HEK293T (cell line): ENCODE results near the gene NKTR.

ENCODE experiments used
- CTCF ChIA-PET: fragments of 350-600 bp; formaldehyde crosslinking; extraction: SDS; loops from one replicate; lab custom pipeline; 2021; ENCODE audit warnings: antibody characterized with exemption, inconsistent platforms; lab: Yijun Ruan, JAX
- POLR2A ChIA-PET: fragments of 350-600 bp; formaldehyde crosslinking; extraction: SDS; loops from one replicate; lab custom pipeline; 2020; ENCODE audit warnings: antibody characterized with exemption, inconsistent platforms; lab: Yijun Ruan, JAX
- DNase-seq: peaks from one replicate; pipeline ENCODE4 v3.0.0; 2012; ENCODE audit warnings: mixed read lengths; ENCODE audit errors: extremely low spot score
- ARNT ChIP-seq: fragments of 450-650 bp; IDR thresholded peaks from 2 replicates; pipeline ENCODE4 v1.6.1; 2017; ENCODE audit warnings: mild to moderate bottlenecking
- BHLHE40 ChIP-seq: fragments of 450-650 bp; IDR thresholded peaks from 2 replicates; pipeline ENCODE4 v1.6.1; 2016; ENCODE audit warnings: mild to moderate bottlenecking, moderate library complexity, borderline replicate concordance
- CTBP1 ChIP-seq: fragments of 450-650 bp; IDR thresholded peaks from 2 replicates; pipeline ENCODE4 v1.6.1; 2016; ENCODE audit warnings: borderline replicate concordance
- ELF4 ChIP-seq: fragments of 450-650 bp; IDR thresholded peaks from 2 replicates; pipeline ENCODE4 v1.6.1; 2017; ENCODE audit warnings: antibody characterized with exemption
- FOXA1 ChIP-seq: fragments of 450-650 bp; IDR thresholded peaks from 2 replicates; pipeline ENCODE4 v1.6.1; 2016; ENCODE audit warnings: mild to moderate bottlenecking
- FOXK2 ChIP-seq: fragments of 450-650 bp; IDR thresholded peaks from 2 replicates; pipeline ENCODE4 v1.6.1; 2016; ENCODE audit warnings: mild to moderate bottlenecking
- FOXM1 ChIP-seq: fragments of 450-650 bp; IDR thresholded peaks from 2 replicates; pipeline ENCODE4 v1.6.1; 2017; ENCODE audit warnings: mild to moderate bottlenecking, borderline replicate concordance
- HDGF ChIP-seq: fragments of 450-650 bp; IDR thresholded peaks from 2 replicates; pipeline ENCODE4 v1.6.1; 2017; ENCODE audit warnings: antibody characterized with exemption, borderline replicate concordance
- L3MBTL2 ChIP-seq: fragments of 450-650 bp; conservative IDR thresholded peaks from 2 replicates; pipeline ENCODE4 v1.6.1; 2016; ENCODE audit warnings: mild to moderate bottlenecking
- LEF1 ChIP-seq: fragments of 450-650 bp; IDR thresholded peaks from 2 replicates; pipeline ENCODE4 v1.6.1; 2017; ENCODE audit warnings: mild to moderate bottlenecking, borderline replicate concordance
- NFRKB ChIP-seq: fragments of 450-650 bp; IDR thresholded peaks from 2 replicates; pipeline ENCODE4 v1.6.1; 2016; ENCODE audit warnings: mild to moderate bottlenecking, moderate library complexity
- PKNOX1 ChIP-seq: fragments of 450-650 bp; IDR thresholded peaks from 2 replicates; pipeline ENCODE4 v1.6.1; 2016
- SP1 ChIP-seq: fragments of 450-650 bp; IDR thresholded peaks from 2 replicates; pipeline ENCODE4 v1.6.1; 2017
- SUZ12 ChIP-seq: fragments of 450-650 bp; IDR thresholded peaks from 2 replicates; pipeline ENCODE4 v1.6.1; 2016; ENCODE audit warnings: mild to moderate bottlenecking
- TARDBP ChIP-seq: fragments of 450-650 bp; IDR thresholded peaks from 2 replicates; pipeline ENCODE4 v1.6.1; 2016
- ZNF384 ChIP-seq: fragments of 450-650 bp; IDR thresholded peaks from 2 replicates; pipeline ENCODE4 v1.6.1; 2016

NKTR gene

GRCh38 chr3:42647821-42648459 lies 47.5 kb downstream of the NKTR start:
- CTCF ChIA-PET = interaction anchor here (0.6 to 1.0 kb wide), 2 partner anchors 35 to 54 kb away, joined by 3 read pairs; no protein-coding TSS in a partner anchor
- TF ChIP-seq TARDBP (no peak), CTBP1 (no peak), ZNF384 (no peak), FOXA1 (no peak), SUZ12 (no peak), LEF1 (no peak), FOXK2 (no peak)
- POLR2A ChIA-PET = no interaction called here
- DNase-seq = no peak

- CTCF ChIA-PET = interaction anchor here (1.0 kb wide), 1 partner anchor 36 kb away, joined by 3 read pairs; no protein-coding TSS in a partner anchor
- no peak for TF ChIP-seq PKNOX1
- no peak for TF ChIP-seq BHLHE40
- no peak for TF ChIP-seq FOXM1
- POLR2A ChIA-PET = no interaction called here
- DNase-seq = no peak
Measured at GRCh38 chr3:42649006-42649405, 48.5 kb downstream of the NKTR start.

GRCh38 chr3:42649783-42650182 lies 49.3 kb downstream of the NKTR start:
- DNase-seq = no peak
- ChIA-PET CTCF (no interaction called here), POLR2A (interaction anchor here (0.7 to 1.4 kb wide), 2 partner anchors 49 to 181 kb away, joined by 3 to 5 read pairs; partner anchors contain the start of gene NKTR)
- TF ChIP-seq HDGF (no peak), LEF1 (no peak), ELF4 (no peak), FOXA1 (no peak), SP1 (no peak), L3MBTL2 (no peak), FOXM1 (no peak), PKNOX1 (no peak), CTBP1 (no peak), NFRKB (no peak), TARDBP (no peak), ARNT (no peak), SUZ12 (no peak), BHLHE40 (no peak), ZNF384 (no peak), FOXK2 (no peak)

- POLR2A ChIA-PET = interaction anchor here (0.9 to 3.5 kb wide), 2 partner anchors 51 to 61 kb away, joined by 3 to 13 read pairs; partner anchors contain the start of genes NKTR and SS18L2
- CTCF ChIA-PET = interaction anchor here (0.6 to 1.2 kb wide), 2 partner anchors 179 to 213 kb away, joined by 4 to 6 read pairs; no protein-coding TSS in a partner anchor
- TF ChIP-seq FOXM1 = no peak
- no peak for TF ChIP-seq FOXK2
- no peak for TF ChIP-seq FOXA1
- TF ChIP-seq TARDBP = no peak
- TF ChIP-seq ARNT = no peak
- DNase-seq = no peak
Measured at GRCh38 chr3:42651248-42652091, 51.0 kb downstream of the NKTR start.

- DNase-seq = no peak
- ChIA-PET CTCF (interaction anchor here (1.2 kb wide), 2 partner anchors 91 to 179 kb away, joined by 4 to 6 read pairs; no protein-coding TSS in a partner anchor), POLR2A (interaction anchor here (3.5 kb wide), 1 partner anchor 52 kb away, joined by 13 read pairs; the partner anchor contains the start of gene NKTR)
- no peak for TF ChIP-seq PKNOX1
- no peak for TF ChIP-seq LEF1
- TF ChIP-seq SP1 = no peak
- no peak for TF ChIP-seq HDGF
- no peak for TF ChIP-seq FOXM1
- TF ChIP-seq ELF4 = no peak
- TF ChIP-seq FOXK2 = no peak
- TF ChIP-seq TARDBP = no peak
- TF ChIP-seq FOXA1 = no peak
- no peak for TF ChIP-seq BHLHE40
- TF ChIP-seq NFRKB = no peak
Measured at GRCh38 chr3:42652251-42652610, 51.7 kb downstream of the NKTR start.

GRCh38 chr3:42652611-42653302 lies 52.3 kb downstream of the NKTR start:
- ChIA-PET CTCF (interaction anchor here (1.2 kb wide), 2 partner anchors 91 to 178 kb away, joined by 4 to 6 read pairs; no protein-coding TSS in a partner anchor), POLR2A (interaction anchor here (3.5 kb wide), 1 partner anchor 52 kb away, joined by 13 read pairs; the partner anchor contains the start of gene NKTR)
- no peak for DNase-seq
- TF ChIP-seq NFRKB (no peak), SUZ12 (no peak), HDGF (no peak), PKNOX1 (no peak), ZNF384 (no peak), L3MBTL2 (no peak), FOXA1 (no peak), LEF1 (no peak), FOXK2 (no peak), BHLHE40 (no peak), SP1 (no peak), CTBP1 (no peak), TARDBP (no peak), ARNT (no peak), ELF4 (no peak), FOXM1 (no peak)
